ENCODE measurements around the gene CFLAR. TPM values are rescaled to one million over a fixed set of nuclear protein-coding genes. Genes with fewer than 3 reads are reported as not detected.

Gene CFLAR
- total and polyA plus RNA-seq, 2 of the 13 experiments (the other 11 are each of a cell fraction or from before 2014, with no cell fraction given), result 43.8 to 92.1 TPM

DNA sequence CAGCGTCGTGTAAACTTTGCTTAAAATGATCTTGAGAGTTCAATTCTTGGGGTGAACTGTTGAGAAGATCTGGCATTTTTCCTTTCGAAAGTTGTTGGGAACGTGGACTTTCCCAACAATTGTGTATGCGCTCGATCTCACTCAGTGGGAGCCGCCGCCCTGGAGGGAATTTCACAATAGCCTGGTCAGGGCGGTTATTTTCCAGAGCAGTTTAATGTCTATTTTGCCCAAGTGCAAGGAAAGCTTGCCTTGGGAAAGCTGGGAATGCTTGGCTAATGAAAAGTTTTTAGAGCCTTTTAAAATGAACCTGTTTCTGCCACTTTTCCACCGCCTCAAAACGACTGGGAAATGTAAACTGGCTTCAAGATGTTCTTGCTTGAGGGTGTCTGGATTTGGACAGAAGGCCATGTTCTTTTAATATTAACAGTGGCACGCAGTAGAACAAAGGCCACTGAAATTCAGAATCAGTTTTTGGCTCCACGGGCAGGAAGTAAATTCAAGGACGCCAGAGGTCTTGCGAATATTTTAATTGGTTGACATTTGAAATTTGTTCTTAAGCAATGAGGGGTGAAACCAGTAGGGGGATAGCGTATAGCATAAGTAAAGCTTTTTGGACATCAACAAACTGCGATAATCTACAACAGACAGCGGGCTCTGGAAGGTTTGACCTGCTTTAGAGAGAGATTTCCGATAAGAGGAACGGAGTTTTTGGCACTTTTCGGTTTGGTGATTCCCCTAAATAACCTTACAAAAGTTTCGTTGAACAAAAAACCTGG lies 1.2 kb downstream of the CFLAR start (continued):
- TF ChIP-seq HMG20B (CRISPR knock-in tag; conservative IDR thresholded peaks at IDR 0.05) (0 out of 2 replicates have a peak, but pooled peaks have one; percentile 5), ASH2L (IDR thresholded peaks at IDR 0.05; ENCODE audit: insufficient read length, low read depth, low read length) (peak; percentile 4), BRD4 (CRISPR knock-in tag; IDR thresholded peaks at IDR 0.05) (peak; percentile 5; the same call in 1 of the 2 replicates), NCOR1 (IDR thresholded peaks at IDR 0.05; ENCODE audit: borderline replicate concordance, low read length) (peak; percentile 47; the same call in 1 of the 2 replicates), ZBTB37 (CRISPR knock-in tag; IDR thresholded peaks at IDR 0.05) (peak; percentile 50; the same call in 1 of the 2 replicates), MIER2 (CRISPR knock-in tag; IDR thresholded peaks at IDR 0.05) (no peak), E2F1 (CRISPR knock-in tag; IDR thresholded peaks at IDR 0.05) (peak; percentile 5; the same call in 1 of the 2 replicates), HOXA5 (CRISPR knock-in tag; IDR thresholded peaks at IDR 0.05) (peak; percentile 58; the same call in 1 of the 2 replicates), RARG (CRISPR knock-in tag; IDR thresholded peaks at IDR 0.05; ENCODE audit: low read depth) (0 out of 2 replicates have a peak, but pooled peaks have one; percentile 57), KDM5A (IDR thresholded peaks at IDR 0.05; ENCODE audit: borderline replicate concordance, low read length) (0 out of 2 replicates have a peak, but pooled peaks have one; percentile 21), ZNF615 (CRISPR knock-in tag; IDR thresholded peaks at IDR 0.05; ENCODE audit: borderline replicate concordance) (peak; percentile 54; the same call in 1 of the 2 replicates), MTF1 (CRISPR knock-in tag; IDR thresholded peaks at IDR 0.05) (0 out of 2 replicates have a peak, but pooled peaks have one; percentile 49), ZNF235 (CRISPR knock-in tag; IDR thresholded peaks at IDR 0.05; ENCODE audit: borderline replicate concordance) (no peak), HNF1B (CRISPR knock-in tag; IDR thresholded peaks at IDR 0.05) (0 out of 2 replicates have a peak, but pooled peaks have one; percentile 23), ZBTB7B (CRISPR knock-in tag; IDR thresholded peaks at IDR 0.05) (peak; percentile 30; the same call in 1 of the 2 replicates), ZNF274 (CRISPR knock-in tag; IDR thresholded peaks at IDR 0.05) (no peak), YEATS2 (CRISPR knock-in tag; IDR thresholded peaks at IDR 0.05; ENCODE audit: borderline replicate concordance) (peak; percentile 11; the same call in 1 of the 2 replicates), ZNF782 (CRISPR knock-in tag; IDR thresholded peaks at IDR 0.05; ENCODE audit: borderline replicate concordance) (0 out of 2 replicates have a peak, but pooled peaks have one; percentile 1), DMAP1 (CRISPR knock-in tag; IDR thresholded peaks at IDR 0.05) (peak; percentile 77), ZNF343 (CRISPR knock-in tag; IDR thresholded peaks at IDR 0.05) (peak; percentile 70; the same call in 1 of the 2 replicates)
- TF ChIP-seq, protein P1, sequence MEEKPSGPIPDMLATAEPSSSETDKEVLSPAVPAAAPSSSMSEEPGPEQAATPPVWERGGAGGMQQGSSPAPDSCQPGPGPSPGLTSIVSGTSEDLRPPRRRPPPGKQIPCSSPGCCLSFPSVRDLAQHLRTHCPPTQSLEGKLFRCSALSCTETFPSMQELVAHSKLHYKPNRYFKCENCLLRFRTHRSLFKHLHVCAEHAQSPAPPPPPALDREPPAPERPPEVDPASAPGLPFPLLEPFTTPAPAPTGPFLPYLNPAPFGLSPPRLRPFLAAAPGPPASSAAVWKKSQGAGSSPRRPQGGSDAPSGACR (CRISPR knock-in tag; IDR thresholded peaks at IDR 0.05), result peak; percentile 23; the same call in 1 of the 2 replicates
- TF ChIP-seq, protein P2, sequence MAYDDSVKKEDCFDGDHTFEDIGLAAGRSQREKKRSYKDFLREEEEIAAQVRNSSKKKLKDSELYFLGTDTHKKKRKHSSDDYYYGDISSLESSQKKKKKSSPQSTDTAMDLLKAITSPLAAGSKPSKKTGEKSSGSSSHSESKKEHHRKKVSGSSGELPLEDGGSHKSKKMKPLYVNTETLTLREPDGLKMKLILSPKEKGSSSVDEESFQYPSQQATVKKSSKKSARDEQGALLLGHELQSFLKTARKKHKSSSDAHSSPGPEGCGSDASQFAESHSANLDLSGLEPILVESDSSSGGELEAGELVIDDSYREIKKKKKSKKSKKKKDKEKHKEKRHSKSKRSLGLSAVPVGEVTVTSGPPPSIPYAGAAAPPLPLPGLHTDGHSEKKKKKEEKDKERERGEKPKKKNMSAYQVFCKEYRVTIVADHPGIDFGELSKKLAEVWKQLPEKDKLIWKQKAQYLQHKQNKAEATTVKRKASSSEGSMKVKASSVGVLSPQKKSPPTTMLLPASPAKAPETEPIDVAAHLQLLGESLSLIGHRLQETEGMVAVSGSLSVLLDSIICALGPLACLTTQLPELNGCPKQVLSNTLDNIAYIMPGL (CRISPR knock-in tag; IDR thresholded peaks at IDR 0.05; ENCODE audit: borderline replicate concordance in 1 of 2, low read depth in 1 of 2), result peak in 1 of 2 experiments; percentile 45; a peak in 1 of 4 replicates
